Non-pigmented ciliary epithelial cell (primary cell): ENCODE measurements around the gene MAP2K2.
"Not testable (repeated sequence)": the region's sequence is repeated elsewhere in the genome, so short reads cannot be mapped to it uniquely, and the experiment has no call there.

Experiments
- DNase-seq: peaks from one replicate; pipeline ENCODE4 v3.0.0-alpha.2; 2010; ENCODE audit warnings: low read depth

Gene MAP2K2

DNA sequence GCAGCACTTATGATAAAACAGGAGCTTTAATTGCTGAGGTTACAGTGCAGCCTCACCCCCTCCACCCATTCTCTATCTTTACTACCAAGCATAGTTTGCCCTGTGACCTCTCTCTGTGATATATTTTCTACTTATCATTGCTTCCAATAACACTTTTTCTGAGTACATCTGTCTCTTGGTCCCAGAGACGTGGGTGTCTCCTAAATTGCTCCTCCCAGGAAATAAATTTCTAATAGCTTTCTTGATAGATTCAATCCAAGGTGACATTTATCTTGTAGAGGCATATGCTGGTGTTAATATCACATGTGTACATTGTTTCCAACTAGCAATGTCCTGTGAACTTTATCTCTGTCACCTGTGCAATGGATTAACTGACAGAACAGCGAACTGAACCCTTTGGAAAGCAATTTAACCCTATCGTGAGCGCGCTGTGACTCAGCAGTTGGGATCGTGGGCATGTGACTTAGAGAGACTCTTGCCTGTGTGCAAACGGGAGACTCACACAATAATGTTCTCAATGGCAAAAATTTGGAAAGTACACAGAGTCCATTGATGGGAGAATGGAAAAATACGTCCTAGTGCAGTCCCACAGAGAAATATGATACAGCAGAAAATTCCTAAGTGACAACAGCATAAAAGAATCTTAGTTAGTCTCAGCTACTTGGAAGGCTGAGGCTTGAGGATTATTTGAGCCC lies 7.0 kb upstream of the MAP2K2 start:
- peak; percentile 58 for DNase-seq

- DNase-seq: not testable (repeated sequence)
Measured at GRCh38 chr19:4129050-4129449, 5.1 kb upstream of the MAP2K2 start.

DNA sequence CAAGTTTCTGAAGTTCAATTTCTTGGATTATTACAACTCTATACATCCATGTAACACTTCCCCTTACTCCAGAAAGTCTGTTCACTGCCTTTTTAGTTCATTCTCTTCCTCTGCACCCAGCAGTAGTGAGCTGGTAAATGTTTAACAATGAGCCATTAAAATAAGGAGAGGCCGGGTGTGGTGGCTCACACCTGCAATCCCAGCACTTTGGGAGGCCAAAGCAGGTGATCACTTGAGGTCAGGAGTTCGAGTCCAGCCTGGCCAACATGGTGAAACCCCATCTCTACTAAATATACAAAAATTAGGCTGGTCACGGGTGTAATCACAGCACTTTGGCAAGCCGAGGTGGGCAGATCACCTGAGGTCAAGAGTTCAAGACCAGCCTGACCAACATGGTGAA lies 3.4 kb upstream of the MAP2K2 start:
- not testable (repeated sequence) for DNase-seq

DNA sequence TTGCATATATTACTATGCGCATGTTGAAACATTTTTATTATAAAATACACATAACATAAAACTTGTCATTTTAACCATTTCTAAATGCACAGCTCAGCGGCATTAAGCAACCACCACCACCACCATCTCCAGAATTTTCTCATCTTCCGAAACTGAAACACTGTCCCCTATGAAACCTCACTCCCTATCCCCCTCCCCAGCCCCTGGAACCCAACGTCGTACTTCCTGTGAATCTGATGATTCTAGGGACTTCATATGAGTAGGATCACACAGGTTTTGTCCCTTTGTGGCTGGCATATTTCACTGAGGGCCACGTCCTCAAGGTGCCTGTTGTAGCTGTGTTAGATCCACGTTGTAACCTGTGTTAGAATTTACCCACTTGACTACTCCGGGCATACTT lies 716 bp upstream of the MAP2K2 start:
- DNase-seq: no peak

DNA sequence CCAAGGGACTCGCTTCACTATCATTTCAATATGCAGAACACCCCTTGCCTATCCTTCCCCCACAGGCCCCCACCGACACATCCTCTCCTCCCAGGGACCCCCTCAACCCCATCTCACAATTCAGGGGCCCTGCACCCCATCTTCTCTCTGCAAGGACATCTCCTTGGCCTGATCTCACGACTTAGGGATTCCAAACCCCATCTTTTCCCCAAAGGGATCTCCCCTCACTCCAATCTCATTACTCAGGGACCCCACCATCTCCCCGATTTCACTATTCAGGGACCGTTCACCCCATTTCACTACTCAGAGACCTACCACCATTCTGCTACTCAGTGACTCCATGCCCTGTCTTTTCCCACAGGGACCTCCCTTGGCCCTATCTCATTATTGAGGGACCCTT lies 1.4 kb downstream of the MAP2K2 start:
- DNase-seq: no peak

- no peak for DNase-seq
Measured at GRCh38 chr19:4121815-4122214, 2.1 kb downstream of the MAP2K2 start.

DNA sequence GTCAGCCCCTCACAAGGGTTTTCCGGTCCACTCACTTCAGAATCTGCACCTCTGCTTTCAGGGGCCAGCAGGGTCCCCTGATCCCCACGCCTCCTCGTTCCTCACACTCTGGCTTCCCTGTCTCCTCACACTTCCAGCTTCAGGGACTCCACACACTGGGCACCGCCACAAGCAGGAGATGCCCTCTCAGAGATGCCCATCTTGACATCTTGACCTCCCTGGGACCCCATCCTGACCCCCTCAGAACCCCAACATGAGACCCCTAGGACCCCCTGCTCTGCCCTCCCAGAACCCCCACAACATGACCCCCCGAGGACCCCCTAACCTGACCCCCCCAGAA lies 2.7 kb downstream of the MAP2K2 start:
- DNase-seq: no peak

- peak; percentile 17 for DNase-seq
Measured at GRCh38 chr19:4120559-4121272, 3.2 kb downstream of the MAP2K2 start.

DNA sequence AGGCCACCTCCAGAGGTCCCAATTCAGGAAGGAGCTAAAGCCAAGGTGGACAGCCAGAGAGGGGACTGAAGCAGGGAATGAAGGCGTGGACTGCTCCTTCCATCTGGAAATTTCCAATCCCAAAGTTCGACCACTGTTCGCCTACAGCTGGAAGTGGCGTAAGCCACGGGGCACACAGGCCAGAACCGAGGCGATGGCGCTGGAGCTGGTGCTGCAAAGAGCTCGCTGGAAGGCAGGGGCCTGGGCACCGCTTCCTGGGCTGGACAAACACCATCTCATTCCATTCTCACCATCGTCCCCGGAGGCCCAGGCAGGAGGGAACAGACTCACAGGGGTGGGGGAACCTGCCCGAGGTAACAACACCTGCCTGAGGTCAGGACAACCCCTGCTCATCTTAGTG lies 4.2 kb downstream of the MAP2K2 start:
- DNase-seq: no peak

DNA sequence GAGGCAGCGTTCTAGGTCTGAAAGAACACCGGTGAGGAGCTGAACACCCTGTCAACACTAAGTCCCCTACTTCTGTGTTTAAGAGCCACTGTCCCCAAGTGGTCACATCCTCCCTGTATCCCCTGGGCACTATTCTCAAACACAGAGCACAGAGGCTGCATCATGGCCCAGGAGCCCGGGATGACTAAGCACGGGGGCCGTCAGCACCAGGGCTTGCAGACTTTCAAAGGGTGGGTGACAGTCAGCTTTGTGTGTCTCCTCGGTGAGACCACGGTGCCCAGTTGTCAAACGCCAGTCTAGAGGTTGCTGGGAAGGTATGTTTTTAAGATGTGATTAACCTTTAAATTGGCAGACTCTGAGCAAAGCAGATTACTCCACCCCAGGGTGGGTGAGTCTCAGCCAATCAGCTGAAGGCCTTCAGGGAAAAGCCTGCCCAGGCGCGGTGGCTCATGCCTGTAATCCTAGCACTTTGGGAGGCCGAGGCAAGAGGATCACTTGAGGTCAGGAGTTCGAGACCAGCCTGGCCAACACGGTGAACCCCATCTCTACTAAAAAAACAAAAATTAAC lies 8.0 kb downstream of the MAP2K2 start:
- DNase-seq: no peak

DNA sequence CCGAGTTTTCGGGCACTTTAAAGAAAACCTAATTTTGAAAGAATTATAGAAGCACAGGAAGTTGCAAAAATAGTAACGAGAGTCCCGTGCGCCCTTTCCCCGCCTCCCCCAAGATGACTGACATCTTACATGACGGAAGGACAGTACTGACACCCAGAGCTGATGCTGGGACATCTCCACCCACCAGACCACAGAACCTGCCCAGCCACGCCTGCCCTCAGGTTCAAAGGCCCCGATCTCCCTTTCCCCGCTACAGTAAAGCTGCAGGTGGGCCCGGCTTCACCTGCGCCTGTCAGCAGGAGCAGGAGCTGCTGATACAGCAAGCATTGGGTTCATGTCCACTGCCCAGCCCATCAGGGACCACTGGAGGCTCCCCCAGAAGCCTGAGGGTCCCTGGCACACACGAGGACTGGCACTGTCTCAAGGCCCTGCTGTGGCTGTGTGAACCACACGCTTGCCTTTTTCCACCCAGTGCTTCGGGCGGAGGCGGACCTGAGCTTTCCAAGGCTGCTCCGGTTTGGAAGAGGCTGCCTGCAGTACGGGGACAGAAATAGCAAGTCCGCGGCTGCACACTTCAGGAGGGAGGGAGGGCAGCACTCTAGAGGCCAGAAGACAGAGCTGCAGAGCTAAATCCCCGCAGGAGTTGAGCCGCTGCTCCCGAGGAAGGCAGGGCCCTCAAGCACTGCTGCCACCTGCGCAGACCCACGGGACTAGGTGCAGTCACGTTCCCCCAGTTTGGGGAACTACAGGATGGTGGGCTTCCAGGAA lies 8.7 kb downstream of the MAP2K2 start:
- no peak for DNase-seq

- no peak for DNase-seq
Measured at GRCh38 chr19:4114181-4114580, 9.7 kb downstream of the MAP2K2 start.

DNA sequence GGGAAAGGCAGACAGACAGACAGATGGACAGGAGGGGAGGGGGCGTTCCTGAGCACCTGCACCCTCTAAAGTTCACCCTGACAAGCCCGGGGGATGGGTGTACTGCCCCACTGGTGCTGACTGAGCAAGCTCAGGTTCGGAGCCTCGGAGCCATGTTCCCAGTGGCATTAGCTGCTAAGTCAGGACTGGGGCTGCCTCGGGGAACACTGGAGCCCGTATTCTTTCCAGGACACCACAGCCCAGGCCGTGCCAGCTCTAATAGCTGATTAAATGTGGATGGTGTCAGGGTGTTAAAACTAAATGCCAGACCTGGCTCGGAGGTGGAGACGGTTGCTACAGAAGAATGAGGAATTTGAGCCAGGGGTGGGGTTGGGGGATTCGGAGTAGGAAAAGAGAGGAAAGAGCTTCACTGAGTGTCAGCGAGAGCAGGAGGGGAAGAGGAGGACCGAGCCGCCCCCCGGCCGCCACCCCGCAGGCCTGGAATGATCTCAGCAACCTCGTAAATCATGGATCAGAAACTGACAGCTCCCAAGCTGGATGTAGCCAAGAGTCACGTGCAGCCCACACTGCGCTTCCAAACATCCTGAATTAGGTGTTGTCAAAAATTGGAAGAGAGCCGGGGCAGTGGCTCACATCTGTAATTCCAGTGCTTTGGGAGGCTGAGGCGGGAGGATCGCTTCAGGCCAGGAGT lies 10.4 kb downstream of the MAP2K2 start:
- no peak for DNase-seq

- DNase-seq: no peak
Measured at GRCh38 chr19:4112367-4112766, 11.6 kb downstream of the MAP2K2 start.

DNA sequence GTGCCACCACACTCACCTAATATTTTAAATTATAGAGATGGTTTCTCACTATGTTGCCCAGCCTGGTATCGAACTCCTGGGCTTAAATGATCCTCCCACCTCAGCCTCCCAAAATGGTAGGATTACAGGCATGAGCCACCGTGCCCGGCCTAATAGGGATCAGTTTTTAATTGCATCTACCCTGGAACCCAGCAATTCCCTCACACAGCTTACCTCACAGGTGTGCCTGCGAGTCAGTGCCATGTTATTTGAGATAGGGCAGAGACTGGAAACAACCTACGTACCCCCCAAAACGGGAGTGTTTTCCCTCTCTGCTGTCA lies 14.3 kb downstream of the MAP2K2 start:
- no peak for DNase-seq

GRCh38 chr19:4108767-4109625 lies 14.9 kb downstream of the MAP2K2 start:
- no peak for DNase-seq

DNA sequence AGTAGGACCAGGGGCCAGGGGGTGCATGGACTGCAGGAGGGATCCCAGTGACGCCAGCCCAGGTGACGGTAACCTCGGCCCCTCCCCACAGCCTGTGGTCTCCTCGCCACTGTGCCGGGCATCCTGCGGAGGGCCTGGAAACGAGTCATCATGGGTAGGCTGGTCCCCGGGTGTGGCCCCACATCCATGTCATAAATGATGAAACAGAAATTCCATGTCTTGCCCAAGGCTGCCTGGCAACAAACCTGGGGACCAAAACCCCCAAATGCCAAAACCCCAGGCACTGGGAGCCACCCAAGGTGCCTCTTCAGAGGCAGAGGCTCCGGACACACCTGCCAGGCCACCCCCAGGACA lies 20.9 kb downstream of the MAP2K2 start:
- DNase-seq: no peak

- no peak for DNase-seq
Measured at GRCh38 chr19:4102339-4103079, 21.4 kb downstream of the MAP2K2 start.

DNA sequence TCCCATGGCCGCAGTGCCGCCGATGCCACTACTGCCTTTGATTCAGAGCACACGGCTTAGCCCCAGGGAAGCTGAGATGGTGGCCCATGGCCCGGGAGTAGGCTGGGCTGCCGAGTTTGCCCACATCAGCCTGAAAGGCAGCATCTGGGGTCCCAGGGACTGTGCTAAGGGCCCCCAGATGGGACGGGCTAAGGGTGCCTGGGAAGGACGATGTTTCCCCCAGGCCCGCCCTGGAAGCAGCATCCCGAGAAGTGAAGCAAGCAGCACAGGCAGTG lies 22.5 kb downstream of the MAP2K2 start:
- no peak for DNase-seq

DNA sequence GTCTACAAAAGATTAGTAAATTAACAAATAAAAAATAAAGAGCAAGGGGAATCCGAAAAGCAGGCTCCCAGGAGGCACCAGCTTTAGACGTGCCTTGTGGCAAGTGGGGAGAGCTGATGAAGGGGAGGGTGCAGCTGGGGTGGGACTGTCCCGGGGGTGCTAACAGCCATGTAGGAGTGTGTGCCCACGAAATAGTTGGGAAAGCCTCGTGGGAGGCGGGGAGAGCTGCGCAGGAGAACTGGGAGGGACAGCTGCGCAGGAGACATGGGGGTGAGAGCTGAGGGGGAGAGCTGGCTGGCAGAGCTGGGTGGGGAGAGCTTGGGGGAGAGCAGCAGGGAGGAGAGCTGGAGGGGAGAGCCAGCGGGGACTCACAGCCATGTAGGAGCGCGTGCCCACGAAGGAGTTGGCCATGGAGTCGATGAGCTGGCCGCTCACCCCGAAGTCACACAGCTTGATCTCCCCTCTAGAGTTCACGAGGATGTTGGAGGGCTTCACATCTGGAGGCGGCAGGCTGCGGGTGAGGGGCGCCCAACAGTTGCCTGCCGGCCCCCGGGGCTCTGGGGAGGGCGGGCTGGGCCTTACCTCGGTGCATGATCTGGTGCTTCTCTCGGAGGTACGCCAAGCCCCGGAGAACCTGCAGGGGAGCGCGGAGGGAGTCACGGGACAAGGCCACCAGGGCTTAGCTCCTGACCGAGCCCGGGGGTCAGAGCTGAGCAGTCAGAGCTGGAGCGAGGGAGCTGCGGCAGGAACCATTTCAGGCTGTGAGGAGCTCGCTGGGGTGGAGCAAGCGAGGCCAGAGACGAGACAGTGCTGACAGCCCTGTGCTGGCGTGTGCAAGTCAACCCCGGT lies 23.1 kb downstream of the MAP2K2 start:
- DNase-seq: no peak
